Effector memory CD8-positive, alpha-beta T cell (primary cell): ENCODE results near the gene IL1RAPL2.
"Not testable (repeated sequence)": the region's sequence is repeated elsewhere in the genome, so short reads cannot be mapped to it uniquely, and the experiment has no call there.

Source experiments
- ATAC-seq: fragments of 150-1000 bp; cut with Tn5 transposase; replicated peaks from 2 replicates; pipeline ENCODE4 v1.10.0; 2021; ENCODE audit warnings: mild to moderate bottlenecking, moderate library complexity
- DNase-seq, 3 experiments: peaks; one replicate each; pipeline ENCODE4 v3.0.0; 2021
- H3K27ac Mint-ChIP-seq, 2 donors: one replicate each; pipeline ENCODE4 v1.8.0; 2022; ENCODE audit warnings: mild to moderate bottlenecking in 2 of 2, mixed read lengths in 2 of 2, moderate library complexity in 2 of 2
- H3K27me3 Mint-ChIP-seq, 2 donors: one replicate each; pipeline ENCODE4 v1.8.0; 2022; ENCODE audit warnings: mixed read lengths in 2 of 2
- H3K36me3 Mint-ChIP-seq: one replicate; pipeline ENCODE4 v1.8.0; 2022; ENCODE audit warnings: mild to moderate bottlenecking, moderate library complexity, mixed read lengths; ENCODE audit not compliant: insufficient read depth
- H3K4me1 Mint-ChIP-seq, 2 donors: one replicate each; pipeline ENCODE4 v1.8.0; 2022; ENCODE audit warnings: low read depth in 2 of 2, mixed read lengths in 2 of 2
- H3K4me3 Mint-ChIP-seq, 2 donors: one replicate each; pipeline ENCODE4 v1.8.0; 2022; ENCODE audit warnings: mild to moderate bottlenecking in 2 of 2, mixed read lengths in 2 of 2, moderate library complexity in 2 of 2
- H3K9me3 Mint-ChIP-seq, 2 donors: one replicate each; pipeline ENCODE4 v1.8.0; 2022; ENCODE audit warnings: mixed read lengths in 2 of 2
- total RNA-seq, 9 experiments: gene quantifications; one replicate each; lab custom pipeline; 2026; lab: John Stamatoyannopoulos, UW

Gene IL1RAPL2
- total RNA-seq: 0 reads per million in 9 experiments

DNA sequence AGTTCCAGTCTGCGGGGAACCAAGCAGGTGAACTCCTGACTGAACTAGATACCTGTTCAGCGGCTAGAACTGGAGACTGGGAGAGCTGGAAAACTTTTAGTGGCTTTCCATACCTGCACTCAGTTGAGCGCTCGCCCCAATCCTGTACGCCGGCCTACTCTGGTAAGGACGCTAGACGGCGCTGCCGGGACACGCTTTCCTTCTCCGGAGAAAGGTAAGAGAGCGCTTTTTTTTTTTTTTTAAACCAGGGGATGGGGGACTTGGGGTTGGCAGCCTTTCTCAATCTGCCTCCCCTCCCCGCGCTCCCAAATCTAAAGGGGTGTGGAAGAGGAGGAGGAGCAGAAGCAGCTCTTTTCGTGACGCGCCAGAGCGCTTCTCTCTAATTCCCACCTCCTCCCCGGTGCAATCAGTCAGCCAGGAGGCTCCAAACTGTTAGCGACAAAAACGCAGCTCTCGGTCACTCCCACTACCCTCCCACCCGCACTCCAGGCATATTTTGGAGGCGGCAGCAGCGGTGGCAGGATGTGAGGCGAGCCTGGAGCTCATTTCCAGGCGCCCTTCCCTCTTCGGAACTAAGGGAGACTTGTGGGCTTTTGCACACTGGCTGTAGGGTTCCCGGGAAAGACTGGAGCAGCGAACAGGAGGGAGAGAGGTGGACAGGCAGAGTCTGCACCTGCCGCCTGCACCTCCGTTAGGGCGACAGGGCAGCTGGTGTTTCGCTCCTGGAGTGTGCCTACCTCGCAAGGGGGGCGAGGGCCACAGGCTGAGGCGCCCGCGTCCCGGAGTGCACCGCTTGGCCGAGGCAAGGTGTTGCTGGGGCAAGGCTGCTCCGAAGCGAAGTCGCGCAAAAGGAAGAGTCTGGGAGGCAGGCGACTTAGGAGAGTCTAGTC is at the start of gene IL1RAPL2:
TSS of gene IL1RAPL2 (plus strand) at position 409 of the 890 bp plus-strand sequence.
- DNase-seq (no peak), ATAC-seq (no peak)
- H3K9me3 Mint-ChIP-seq: no peaks in the 10 kb centered on the region
- no peaks in the 10 kb centered on the region for H3K4me1 Mint-ChIP-seq
- H3K27me3 Mint-ChIP-seq: peaks cover 6 to 13% of the 10 kb centered on the region in 2 donors
- H3K4me3 Mint-ChIP-seq: no peak within 1 kb of the TSS
- no peak within 1 kb of the TSS for H3K27ac Mint-ChIP-seq
- H3K36me3 Mint-ChIP-seq: no peaks in the 10 kb centered on the region

DNA sequence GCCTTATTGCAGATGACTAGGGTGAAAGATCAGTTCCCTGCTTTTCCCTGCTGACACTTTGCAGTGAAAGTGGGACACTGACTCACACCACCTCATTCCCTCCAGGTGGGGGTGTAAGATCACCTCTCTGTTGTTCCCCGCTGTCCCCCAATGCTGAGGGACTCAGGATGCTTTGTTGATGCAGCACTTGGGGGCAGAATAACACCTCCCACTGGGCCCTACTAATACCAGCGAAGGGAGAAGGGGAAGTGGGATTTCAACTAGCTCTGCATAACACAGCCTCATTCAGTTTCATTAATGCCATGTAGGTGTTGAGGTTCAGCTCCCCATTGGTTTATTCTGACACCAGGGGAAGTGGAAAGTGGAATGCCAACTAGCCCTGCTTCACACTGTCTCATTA is 43.6 kb upstream of the IL1RAPL2 start:
- H3K27ac Mint-ChIP-seq: no peak overlapping the region
- H3K27me3 Mint-ChIP-seq: no peaks in the 10 kb centered on the region

GRCh38 chrX:104523858-104524257 is 42.1 kb upstream of the IL1RAPL2 start:
- H3K27ac Mint-ChIP-seq: no peak overlapping the region
- no peaks in the 10 kb centered on the region for H3K27me3 Mint-ChIP-seq
- no peak overlapping the region for H3K4me3 Mint-ChIP-seq
- no peaks in the 10 kb centered on the region for H3K36me3 Mint-ChIP-seq
- no peak for DNase-seq
- H3K4me1 Mint-ChIP-seq: no peaks in the 10 kb centered on the region
- H3K9me3 Mint-ChIP-seq: peaks cover 2 to 6% of the 10 kb centered on the region in 2 donors
- ATAC-seq: no peak

More for the DNA sequence above, 43.6 kb upstream of the IL1RAPL2 start:
- DNase-seq (no peak), ATAC-seq (no peak)
- H3K36me3 Mint-ChIP-seq: no peaks in the 10 kb centered on the region
- H3K4me3 Mint-ChIP-seq: no peak overlapping the region
- H3K9me3 Mint-ChIP-seq: peaks cover 2 to 6% of the 10 kb centered on the region in 2 donors
- H3K4me1 Mint-ChIP-seq: no peaks in the 10 kb centered on the region

DNA sequence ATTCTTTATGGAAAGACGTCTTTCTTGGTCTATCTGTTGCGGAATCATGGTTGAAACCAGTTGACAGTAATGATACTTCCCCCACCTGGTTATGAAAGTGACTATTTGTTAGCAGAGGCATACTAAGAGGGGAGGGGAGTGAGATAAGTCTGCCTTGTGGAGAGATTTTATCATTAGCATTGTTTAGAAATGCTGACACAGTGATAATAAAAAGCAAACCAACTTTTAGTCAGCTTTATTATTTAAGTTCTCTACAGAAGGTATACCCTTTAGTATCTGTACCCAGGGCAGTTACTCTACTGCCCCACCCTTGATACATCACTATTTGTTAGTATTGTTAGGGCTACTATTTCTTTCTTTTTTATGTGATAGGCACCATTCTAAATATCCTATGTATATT is 26.9 kb upstream of the IL1RAPL2 start:
- Mint-ChIP-seq H3K9me3 (peaks cover 4% of the 10 kb centered on the region in 2 donors), H3K27ac (no peak overlapping the region), H3K4me3 (no peak overlapping the region), H3K36me3 (no peaks in the 10 kb centered on the region), H3K27me3 (no peaks in the 10 kb centered on the region), H3K4me1 (no peaks in the 10 kb centered on the region)
- no peak for DNase-seq
- ATAC-seq: no peak

DNA sequence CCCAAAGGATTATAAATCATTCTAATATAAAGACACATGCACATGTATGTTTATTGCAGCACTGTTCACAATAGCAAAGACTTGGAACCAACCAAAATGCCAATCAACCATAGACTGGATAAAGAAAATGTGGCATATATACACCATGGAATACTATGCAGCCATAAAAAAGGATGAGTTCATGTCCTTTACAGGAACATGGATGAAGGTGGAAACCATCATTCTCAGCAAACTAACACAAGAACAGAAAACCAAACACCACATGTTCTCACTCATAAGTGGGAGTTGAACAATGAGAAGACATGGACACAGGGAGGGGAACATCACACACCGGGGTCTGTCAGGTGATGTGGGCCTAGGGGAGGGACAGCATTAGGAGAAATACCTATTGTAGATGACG is 23.6 kb upstream of the IL1RAPL2 start:
- not testable (repeated sequence) for ATAC-seq, H3K9me3 Mint-ChIP-seq, H3K4me1 Mint-ChIP-seq, H3K27me3 Mint-ChIP-seq, H3K27ac Mint-ChIP-seq, DNase-seq, H3K4me3 Mint-ChIP-seq, H3K36me3 Mint-ChIP-seq

GRCh38 chrX:104564335-104564734 is 1.7 kb upstream of the IL1RAPL2 start:
- Mint-ChIP-seq H3K36me3 (no peaks in the 10 kb centered on the region), H3K4me1 (no peaks in the 10 kb centered on the region), H3K27ac (no peak overlapping the region), H3K27me3 (peaks cover 6 to 13% of the 10 kb centered on the region in 2 donors), H3K9me3 (no peaks in the 10 kb centered on the region), H3K4me3 (no peak overlapping the region)
- ATAC-seq (no peak), DNase-seq (no peak)

GRCh38 chrX:104564921-104565703 is 887 bp upstream of the IL1RAPL2 start:
- no peak overlapping the region for H3K27ac Mint-ChIP-seq
- ATAC-seq: no peak
- H3K4me1 Mint-ChIP-seq: no peaks in the 10 kb centered on the region
- no peak for DNase-seq
- H3K27me3 Mint-ChIP-seq: peaks cover 6 to 13% of the 10 kb centered on the region in 2 donors
- H3K9me3 Mint-ChIP-seq: no peaks in the 10 kb centered on the region
- H3K4me3 Mint-ChIP-seq: no peak overlapping the region
- no peaks in the 10 kb centered on the region for H3K36me3 Mint-ChIP-seq

GRCh38 chrX:104566681-104567501 is 892 bp downstream of the IL1RAPL2 start:
- no peaks in the 10 kb centered on the region for H3K4me1 Mint-ChIP-seq
- DNase-seq (no peak), ATAC-seq (no peak)
- H3K9me3 Mint-ChIP-seq: no peaks in the 10 kb centered on the region
- H3K27me3 Mint-ChIP-seq: peaks cover 6 to 13% of the 10 kb centered on the region in 2 donors
- H3K27ac Mint-ChIP-seq: no peak overlapping the region
- no peak overlapping the region for H3K4me3 Mint-ChIP-seq
- H3K36me3 Mint-ChIP-seq: no peaks in the 10 kb centered on the region

DNA sequence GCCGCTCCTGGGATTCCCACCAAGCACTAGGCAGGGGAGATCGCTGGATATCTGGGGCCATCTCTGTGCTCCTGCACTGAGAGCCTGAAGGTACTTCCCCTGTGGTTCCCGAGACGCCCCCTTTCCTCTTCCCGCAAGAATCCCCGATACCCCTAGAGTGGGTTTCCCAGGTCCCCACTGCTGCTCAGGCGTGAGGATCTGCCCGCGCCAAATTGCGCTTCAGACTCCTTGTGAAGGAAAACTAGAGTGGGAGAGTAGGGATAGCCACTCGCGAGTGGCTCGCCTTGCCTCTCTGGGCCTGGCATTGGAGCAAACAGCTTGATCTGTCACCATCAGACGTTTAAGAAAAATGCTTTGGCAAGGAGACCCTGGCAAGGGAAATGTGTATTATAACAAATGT is 1.5 kb downstream of the IL1RAPL2 start:
- ATAC-seq (no peak), DNase-seq (no peak)
- H3K4me3 Mint-ChIP-seq: no peak overlapping the region
- no peaks in the 10 kb centered on the region for H3K9me3 Mint-ChIP-seq
- H3K27ac Mint-ChIP-seq: no peak overlapping the region
- no peaks in the 10 kb centered on the region for H3K36me3 Mint-ChIP-seq
- peaks cover 6 to 13% of the 10 kb centered on the region in 2 donors for H3K27me3 Mint-ChIP-seq
- H3K4me1 Mint-ChIP-seq: no peaks in the 10 kb centered on the region

DNA sequence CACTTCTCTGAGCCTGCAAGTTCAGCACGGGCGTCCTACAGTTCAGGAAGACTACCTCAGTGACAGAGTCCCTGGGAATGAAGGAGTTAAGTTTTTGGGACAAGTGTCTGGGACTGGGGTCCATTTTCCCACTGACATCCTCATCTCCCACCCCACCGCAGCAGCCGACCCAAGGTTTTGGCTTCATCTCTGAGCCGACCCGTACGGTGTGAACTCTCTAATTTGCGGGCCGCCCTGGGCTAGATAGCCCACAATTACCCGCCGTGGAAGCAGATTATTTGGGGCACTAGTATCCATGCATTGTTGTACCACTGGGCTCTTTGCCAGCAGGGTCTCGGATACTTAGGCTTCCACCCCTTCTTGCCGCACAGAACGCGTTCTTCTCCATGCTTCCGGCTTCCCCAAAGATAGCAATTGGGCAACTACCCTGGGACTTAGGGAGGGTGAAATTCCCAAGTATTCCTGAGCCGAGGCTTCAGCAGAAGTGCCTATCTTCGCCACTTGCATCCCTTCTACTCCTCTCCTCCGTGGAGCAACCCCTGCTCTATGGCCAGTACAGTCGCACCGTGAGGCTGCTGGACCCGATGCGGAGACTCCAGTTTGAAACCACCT is 2.4 kb downstream of the IL1RAPL2 start:
- Mint-ChIP-seq H3K9me3 (no peaks in the 10 kb centered on the region), H3K4me1 (no peaks in the 10 kb centered on the region), H3K36me3 (no peaks in the 10 kb centered on the region), H3K27me3 (peaks cover 6 to 13% of the 10 kb centered on the region in 2 donors), H3K4me3 (no peak overlapping the region), H3K27ac (no peak overlapping the region)
- no peak for ATAC-seq
- no peak for DNase-seq

DNA sequence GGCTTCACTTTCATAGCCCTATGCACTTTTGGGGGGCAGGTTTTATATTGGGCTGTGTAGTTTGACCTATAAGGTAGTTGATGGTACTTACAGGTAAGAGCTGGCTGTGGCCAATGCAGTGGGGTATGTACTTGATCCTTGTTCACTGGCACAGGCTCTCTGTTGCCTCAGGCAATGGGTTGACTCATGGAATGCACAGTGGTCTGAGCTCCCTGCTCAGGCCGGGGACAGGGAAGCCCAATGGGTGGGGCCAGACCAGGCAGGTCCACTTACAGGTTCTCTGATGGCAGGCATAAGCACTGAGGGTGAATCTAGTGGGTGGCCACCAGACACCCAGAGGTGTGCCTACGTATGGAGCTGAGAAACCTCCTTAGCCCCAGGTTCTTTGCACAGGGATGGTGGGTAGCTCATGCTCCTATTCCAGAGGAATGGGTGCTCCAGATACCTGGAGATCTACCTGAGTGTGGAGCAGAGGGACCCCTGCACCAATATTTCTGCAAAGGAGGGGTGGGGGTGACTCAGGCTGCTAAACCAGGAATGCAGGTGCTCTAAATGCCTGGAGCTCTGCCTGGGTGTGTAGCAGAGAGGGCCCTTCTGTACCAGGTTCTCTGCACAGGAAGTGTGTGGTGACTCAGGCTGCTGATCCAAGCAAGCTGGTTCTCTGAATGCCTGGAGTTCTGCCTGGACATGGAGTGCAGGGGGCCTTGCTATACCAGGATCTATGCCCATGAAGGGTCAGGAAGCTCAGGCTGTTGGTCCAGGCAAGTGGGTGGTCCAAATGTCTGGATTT is 52.3 kb downstream of the IL1RAPL2 start:
- peaks cover 0 to 3% of the 10 kb centered on the region in 2 donors for H3K9me3 Mint-ChIP-seq
- H3K36me3 Mint-ChIP-seq: no peaks in the 10 kb centered on the region
- no peak overlapping the region for H3K4me3 Mint-ChIP-seq
- DNase-seq (no peak), ATAC-seq (no peak)
- no peaks in the 10 kb centered on the region for H3K4me1 Mint-ChIP-seq
- H3K27me3 Mint-ChIP-seq: no peaks in the 10 kb centered on the region
- H3K27ac Mint-ChIP-seq: no peak overlapping the region

- no peaks in the 10 kb centered on the region for H3K27me3 Mint-ChIP-seq
- no peak for ATAC-seq
Observed at GRCh38 chrX:104621781-104622180, 55.8 kb downstream of the IL1RAPL2 start.

More at GRCh38 chrX:104621781-104622180, 55.8 kb downstream of the IL1RAPL2 start:
- H3K4me3 Mint-ChIP-seq: no peak overlapping the region
- no peaks in the 10 kb centered on the region for H3K36me3 Mint-ChIP-seq
- H3K9me3 Mint-ChIP-seq: peaks cover 0 to 3% of the 10 kb centered on the region in 2 donors
- H3K27ac Mint-ChIP-seq: no peak overlapping the region
- H3K4me1 Mint-ChIP-seq: no peaks in the 10 kb centered on the region
- DNase-seq: no peak
